HG03354 (cell line): ENCODE data around the gene RETREG3.

Source experiments
- ATAC-seq: cut with Tn5 transposase; IDR thresholded peaks from one replicate; pipeline ENCODE4 v1.9.1; 2021; ENCODE audit warnings: mild to moderate bottlenecking; ENCODE audit not compliant: unreplicated experiment, poor library complexity, severe bottlenecking

The RETREG3 gene

GRCh38 chr17:42613699-42614295, 4.6 kb upstream of the RETREG3 start:
- no peak for ATAC-seq

GRCh38 chr17:42612013-42612412, 2.8 kb upstream of the RETREG3 start:
- ATAC-seq, result no peak

- peak; percentile 1 for ATAC-seq
Observed at GRCh38 chr17:42609814-42610801, 934 bp upstream of the RETREG3 start.

GRCh38 chr17:42608305-42609181, 631 bp downstream of the RETREG3 start:
- ATAC-seq, result peak; percentile 45

- no peak for ATAC-seq
Observed at GRCh38 chr17:42607769-42608168, 1.4 kb downstream of the RETREG3 start.

GRCh38 chr17:42603318-42603717, 5.9 kb downstream of the RETREG3 start:
- no peak for ATAC-seq

- ATAC-seq, result no peak
Observed at GRCh38 chr17:42598905-42599304, 10.3 kb downstream of the RETREG3 start.

GRCh38 chr17:42596386-42596785, 12.8 kb downstream of the RETREG3 start:
- no peak for ATAC-seq

- ATAC-seq, result no peak
Observed at GRCh38 chr17:42591411-42591810, 17.8 kb downstream of the RETREG3 start.

GRCh38 chr17:42590886-42591285, 18.3 kb downstream of the RETREG3 start:
- ATAC-seq, result no peak

- ATAC-seq, result no peak
Observed at GRCh38 chr17:42586514-42587230, 22.5 kb downstream of the RETREG3 start.

- no peak for ATAC-seq
Observed at GRCh38 chr17:42585353-42585752, 23.8 kb downstream of the RETREG3 start.

GRCh38 chr17:42584880-42585279, 24.3 kb downstream of the RETREG3 start:
- no peak for ATAC-seq

GRCh38 chr17:42581744-42582270, 27.4 kb downstream of the RETREG3 start:
- ATAC-seq, result no peak

- ATAC-seq, result no peak
Observed at GRCh38 chr17:42579794-42580551, 29.2 kb downstream of the RETREG3 start.

- peak; percentile 59 for ATAC-seq
Observed at GRCh38 chr17:42578282-42578869, 30.8 kb downstream of the RETREG3 start.

GRCh38 chr17:42577532-42578281, 31.5 kb downstream of the RETREG3 start, which contains the start of gene PSMC3IP:
Gene PSMC3IP (minus strand): TSS chr17:42577729. CDS start chr17:42577686, 43 bp downstream.
- ATAC-seq, result peak; percentile 80
